ENCODE measurements around the gene AFMID.

AFMID gene

DNA sequence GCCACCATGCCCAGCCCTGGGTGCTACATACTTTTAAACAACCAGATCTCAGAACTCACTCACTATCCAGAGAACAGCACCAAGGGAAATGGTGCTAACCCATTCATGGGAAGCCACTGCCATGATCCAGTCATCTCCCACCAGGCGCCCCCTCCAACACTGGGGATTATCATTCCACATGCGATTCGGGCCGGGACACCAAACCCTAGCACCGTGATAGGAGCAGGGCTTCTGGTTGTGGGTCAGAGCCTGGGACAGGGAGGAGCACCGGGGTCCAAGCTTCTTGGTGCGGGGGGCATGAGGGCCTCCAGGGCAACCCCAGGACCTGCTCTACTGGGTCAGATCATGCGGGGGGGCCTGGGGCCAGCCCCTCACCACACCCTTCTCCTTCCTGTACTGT, 48.7 kb downstream of the AFMID start:
- Histone ChIP-seq H3K27ac (ENCODE audit: low read depth, low read length) (no peak overlapping the region), H3K4me1 (ENCODE audit: control insufficient read depth, insufficient read depth, low read length) (peaks cover 11% of the 10 kb centered on the region)

GRCh38 chr17:78236362-78237127, 49.4 kb downstream of the AFMID start:
- H3K27ac ChIP-seq (ENCODE audit: low read depth, low read length): no peak overlapping the region
- H3K4me3 ChIP-seq (ENCODE audit: low read depth, low read length): no peak overlapping the region
- no peaks in the 10 kb centered on the region for H3K36me3 ChIP-seq (ENCODE audit: control insufficient read depth, insufficient read depth, low read length)
- peaks cover 20% of the 10 kb centered on the region for H3K27me3 ChIP-seq (ENCODE audit: control insufficient read depth, insufficient read depth, low read length)
- no peak overlapping the region for H3K9ac ChIP-seq (ENCODE audit: low read length)
- no peaks in the 10 kb centered on the region for H3K9me3 ChIP-seq (ENCODE audit: control insufficient read depth, insufficient read depth, low read depth, low read length)
- peaks cover 4% of the 10 kb centered on the region for H3K4me1 ChIP-seq (ENCODE audit: control insufficient read depth, insufficient read depth, low read length)

More for the DNA sequence above, 48.7 kb downstream of the AFMID start:
- no peak overlapping the region for H3K9ac ChIP-seq (ENCODE audit: low read length)
- peaks cover 27% of the 10 kb centered on the region for H3K27me3 ChIP-seq (ENCODE audit: control insufficient read depth, insufficient read depth, low read length)
- no peak overlapping the region for H3K4me3 ChIP-seq (ENCODE audit: low read depth, low read length)
- H3K9me3 ChIP-seq (ENCODE audit: control insufficient read depth, insufficient read depth, low read depth, low read length): no peaks in the 10 kb centered on the region
- no peaks in the 10 kb centered on the region for H3K36me3 ChIP-seq (ENCODE audit: control insufficient read depth, insufficient read depth, low read length)

DNA sequence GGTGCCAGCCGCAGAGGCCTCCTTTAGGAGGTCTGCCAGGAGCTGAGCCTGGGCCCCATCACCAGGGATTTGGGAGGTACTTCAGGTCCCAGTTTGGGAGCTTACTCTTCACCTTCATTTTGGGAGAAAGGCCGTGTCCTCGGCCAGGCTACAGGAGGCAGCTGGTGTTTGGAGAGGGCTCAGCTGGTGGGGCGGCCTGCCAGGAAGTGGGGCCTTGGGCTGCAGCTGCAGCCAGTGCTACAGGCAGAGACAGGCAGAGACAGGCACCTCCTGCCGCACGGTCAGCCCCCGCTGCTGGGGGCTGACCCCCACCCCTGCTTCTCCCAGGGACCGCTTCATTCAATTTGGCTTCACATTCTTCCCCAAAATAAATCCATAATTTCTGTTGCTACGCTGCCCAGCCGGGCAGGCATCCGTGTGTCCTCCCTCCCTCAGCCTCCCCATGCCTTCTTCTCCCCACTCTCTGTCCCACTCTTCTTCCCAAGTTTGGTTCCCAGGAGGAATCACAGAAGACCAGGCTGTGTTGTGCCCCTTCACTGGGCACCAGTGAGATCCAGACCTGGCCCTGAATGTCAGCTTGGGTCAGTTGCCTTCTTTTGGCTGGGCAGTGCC, 50.3 kb downstream of the AFMID start:
- H3K27me3 ChIP-seq (ENCODE audit: control insufficient read depth, insufficient read depth, low read length): peaks cover 11% of the 10 kb centered on the region
- H3K27ac ChIP-seq (ENCODE audit: low read depth, low read length): no peak overlapping the region
- no peak overlapping the region for H3K4me3 ChIP-seq (ENCODE audit: low read depth, low read length)
- H3K9ac ChIP-seq (ENCODE audit: low read length): no peak overlapping the region
- no peaks in the 10 kb centered on the region for H3K36me3 ChIP-seq (ENCODE audit: control insufficient read depth, insufficient read depth, low read length)
- peaks cover 4% of the 10 kb centered on the region; the same call in 1 of the 2 replicates for H3K4me1 ChIP-seq (ENCODE audit: control insufficient read depth, insufficient read depth, low read length)
- H3K9me3 ChIP-seq (ENCODE audit: control insufficient read depth, insufficient read depth, low read depth, low read length): no peaks in the 10 kb centered on the region

DNA sequence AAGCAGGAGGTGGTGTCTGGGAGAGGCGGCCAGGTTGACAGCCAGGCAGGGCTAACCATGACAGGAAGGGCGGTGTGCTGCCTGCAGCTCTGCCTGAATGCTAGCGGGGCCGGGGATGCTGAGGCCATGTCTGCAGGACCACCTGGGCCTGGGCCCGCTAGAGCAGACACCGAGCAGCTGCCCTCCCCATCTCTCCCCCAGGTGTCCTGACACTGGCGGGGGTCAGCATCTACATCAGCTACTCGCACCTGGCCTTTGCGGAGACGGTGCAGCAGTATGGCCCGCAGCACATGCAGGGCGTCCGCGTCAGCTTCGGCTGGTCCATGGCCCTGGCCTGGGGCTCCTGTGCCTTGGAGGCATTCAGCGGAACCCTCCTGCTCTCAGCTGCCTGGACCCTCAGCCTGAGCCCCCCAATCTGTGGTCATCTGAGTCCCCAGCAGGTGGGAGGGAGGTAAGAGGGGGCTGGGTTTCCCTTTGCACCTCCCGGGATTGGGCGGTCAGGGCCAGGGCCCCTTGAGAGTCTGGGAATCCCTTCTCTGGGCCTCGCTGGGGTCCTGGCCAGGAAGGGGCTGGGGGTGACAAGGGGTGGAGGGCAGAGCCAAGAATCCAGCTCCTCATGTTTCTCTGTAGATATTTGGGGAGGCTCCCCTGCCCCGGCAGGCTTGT, 51.8 kb downstream of the AFMID start:
- no peaks in the 10 kb centered on the region for H3K36me3 ChIP-seq (ENCODE audit: control insufficient read depth, insufficient read depth, low read length)
- no peaks in the 10 kb centered on the region for H3K9me3 ChIP-seq (ENCODE audit: control insufficient read depth, insufficient read depth, low read depth, low read length)
- H3K4me1 ChIP-seq (ENCODE audit: control insufficient read depth, insufficient read depth, low read length): peaks cover 4% of the 10 kb centered on the region; the same call in 1 of the 2 replicates
- peaks cover 1% of the 10 kb centered on the region; the same call in 1 of the 2 replicates for H3K27me3 ChIP-seq (ENCODE audit: control insufficient read depth, insufficient read depth, low read length)
- no peak overlapping the region for H3K4me3 ChIP-seq (ENCODE audit: low read depth, low read length)
- no peak overlapping the region for H3K9ac ChIP-seq (ENCODE audit: low read length)
- H3K27ac ChIP-seq (ENCODE audit: low read depth, low read length): no peak overlapping the region

DNA sequence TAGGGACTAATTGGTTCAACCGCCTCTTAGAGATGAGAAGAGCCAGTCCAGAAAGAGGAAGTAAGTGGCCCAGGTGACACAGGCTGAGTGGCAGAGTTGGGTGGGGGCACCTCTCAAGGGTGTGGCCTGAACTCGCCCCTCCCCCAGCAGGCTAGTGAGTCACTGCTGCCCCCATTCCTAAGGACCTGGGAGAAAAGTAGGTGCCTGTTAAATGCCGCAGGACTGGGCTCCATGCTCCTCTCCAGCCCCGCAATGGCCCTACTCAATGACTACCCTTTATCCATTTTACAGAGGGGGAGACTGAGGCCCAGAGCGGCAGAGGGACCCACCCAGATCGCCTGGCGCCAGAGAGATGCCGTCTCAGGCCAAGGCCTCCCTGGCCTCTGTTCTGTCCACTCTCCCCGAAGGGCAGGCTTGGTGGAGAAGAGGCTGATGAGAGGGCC, 52.3 kb downstream of the AFMID start:
- Histone ChIP-seq H3K4me1 (ENCODE audit: control insufficient read depth, insufficient read depth, low read length) (peaks cover 4% of the 10 kb centered on the region; the same call in 1 of the 2 replicates), H3K27me3 (ENCODE audit: control insufficient read depth, insufficient read depth, low read length) (no peaks in the 10 kb centered on the region), H3K9ac (ENCODE audit: low read length) (no peak overlapping the region), H3K27ac (ENCODE audit: low read depth, low read length) (no peak overlapping the region), H3K36me3 (ENCODE audit: control insufficient read depth, insufficient read depth, low read length) (no peaks in the 10 kb centered on the region), H3K9me3 (ENCODE audit: control insufficient read depth, insufficient read depth, low read depth, low read length) (no peaks in the 10 kb centered on the region), H3K4me3 (ENCODE audit: low read depth, low read length) (no peak overlapping the region)

DNA sequence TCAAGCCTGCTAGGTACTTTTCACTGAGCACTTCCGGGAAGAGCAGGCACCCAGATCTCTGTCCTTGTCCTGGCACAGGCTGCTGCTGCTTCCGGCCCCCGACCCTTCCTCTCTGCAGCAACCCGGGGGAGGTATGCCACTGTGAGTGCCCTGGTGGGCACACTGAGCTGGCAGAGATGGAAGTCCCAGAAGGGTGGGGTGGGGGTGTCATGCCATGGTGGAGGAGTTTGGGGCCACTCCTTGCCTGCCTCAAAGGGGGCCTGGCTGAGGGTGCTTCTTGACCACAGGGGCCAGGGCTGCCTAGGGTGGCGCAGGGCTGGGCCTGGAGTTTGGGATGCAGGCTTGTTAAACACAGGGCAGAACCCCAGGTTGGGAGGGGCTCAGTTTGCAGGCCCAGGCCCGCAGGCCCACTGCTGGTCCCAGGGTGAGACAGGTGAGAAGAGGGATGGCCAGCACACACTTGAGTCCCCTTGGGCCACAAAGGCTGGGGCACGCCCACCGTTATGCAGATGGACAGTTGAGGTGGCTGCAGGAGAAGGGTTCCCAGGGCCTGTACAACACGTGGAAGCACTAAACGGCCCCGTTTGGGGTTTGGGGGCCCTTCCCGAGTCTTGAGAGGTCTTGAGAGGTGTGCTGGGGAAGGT, 53.0 kb downstream of the AFMID start:
- Histone ChIP-seq H3K27ac (ENCODE audit: low read depth, low read length) (no peak overlapping the region), H3K36me3 (ENCODE audit: control insufficient read depth, insufficient read depth, low read length) (no peaks in the 10 kb centered on the region), H3K4me3 (ENCODE audit: low read depth, low read length) (no peak overlapping the region), H3K4me1 (ENCODE audit: control insufficient read depth, insufficient read depth, low read length) (peaks cover 4% of the 10 kb centered on the region; the same call in 1 of the 2 replicates), H3K27me3 (ENCODE audit: control insufficient read depth, insufficient read depth, low read length) (no peaks in the 10 kb centered on the region), H3K9ac (ENCODE audit: low read length) (no peak overlapping the region), H3K9me3 (ENCODE audit: control insufficient read depth, insufficient read depth, low read depth, low read length) (no peaks in the 10 kb centered on the region)

GRCh38 chr17:78240839-78241238, 53.7 kb downstream of the AFMID start:
- H3K9ac ChIP-seq (ENCODE audit: low read length): no peak overlapping the region
- H3K4me1 ChIP-seq (ENCODE audit: control insufficient read depth, insufficient read depth, low read length): peaks cover 4% of the 10 kb centered on the region; the same call in 1 of the 2 replicates
- no peaks in the 10 kb centered on the region for H3K27me3 ChIP-seq (ENCODE audit: control insufficient read depth, insufficient read depth, low read length)
- H3K4me3 ChIP-seq (ENCODE audit: low read depth, low read length): no peak overlapping the region
- H3K9me3 ChIP-seq (ENCODE audit: control insufficient read depth, insufficient read depth, low read depth, low read length): no peaks in the 10 kb centered on the region
- H3K36me3 ChIP-seq (ENCODE audit: control insufficient read depth, insufficient read depth, low read length): no peaks in the 10 kb centered on the region
- H3K27ac ChIP-seq (ENCODE audit: low read depth, low read length): no peak overlapping the region

DNA sequence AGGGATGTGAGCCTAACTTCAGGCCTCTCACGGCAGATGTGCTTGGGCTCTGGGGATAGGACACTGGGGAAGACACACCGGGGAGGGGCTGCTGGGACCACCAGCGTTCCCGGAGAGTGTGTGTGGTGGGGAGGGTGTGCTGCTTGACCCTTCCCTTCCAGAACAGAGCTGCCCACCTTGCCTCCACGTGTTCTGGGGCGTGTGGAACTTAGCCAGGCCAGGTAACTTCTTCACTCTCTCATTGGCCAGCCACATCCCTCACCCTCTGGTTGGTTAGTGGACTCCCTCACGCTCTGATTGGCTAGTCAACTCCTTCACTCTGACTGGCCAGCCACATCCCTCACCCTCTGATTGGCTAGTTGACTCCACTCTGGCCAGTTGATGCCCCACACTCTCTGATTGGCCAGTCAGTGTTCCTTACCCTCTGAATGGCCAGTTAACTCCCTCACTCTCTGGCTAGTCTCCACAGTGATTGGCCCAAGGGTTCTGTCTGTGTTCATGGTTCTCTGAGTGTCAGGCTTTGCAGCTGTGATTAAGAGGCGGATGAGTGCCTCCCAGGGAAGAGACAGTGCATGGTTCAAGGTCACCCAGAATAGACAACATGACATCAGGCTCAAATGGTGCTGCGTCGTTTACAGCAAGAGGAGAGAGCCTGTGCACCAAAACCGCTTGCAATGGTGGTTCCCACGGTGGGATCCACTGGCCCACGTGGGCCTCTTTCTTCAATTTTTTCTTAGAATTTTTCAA, 54.3 kb downstream of the AFMID start:
- no peak overlapping the region for H3K9ac ChIP-seq (ENCODE audit: low read length)
- no peaks in the 10 kb centered on the region for H3K36me3 ChIP-seq (ENCODE audit: control insufficient read depth, insufficient read depth, low read length)
- no peaks in the 10 kb centered on the region for H3K27me3 ChIP-seq (ENCODE audit: control insufficient read depth, insufficient read depth, low read length)
- no peak overlapping the region for H3K4me3 ChIP-seq (ENCODE audit: low read depth, low read length)
- H3K4me1 ChIP-seq (ENCODE audit: control insufficient read depth, insufficient read depth, low read length): peaks cover 4% of the 10 kb centered on the region; the same call in 1 of the 2 replicates
- no peak overlapping the region for H3K27ac ChIP-seq (ENCODE audit: low read depth, low read length)
- no peaks in the 10 kb centered on the region for H3K9me3 ChIP-seq (ENCODE audit: control insufficient read depth, insufficient read depth, low read depth, low read length)

GRCh38 chr17:78242024-78242742, 55.0 kb downstream of the AFMID start:
- Histone ChIP-seq H3K9ac (ENCODE audit: low read length) (no peak overlapping the region), H3K4me1 (ENCODE audit: control insufficient read depth, insufficient read depth, low read length) (peaks cover 4% of the 10 kb centered on the region; the same call in 1 of the 2 replicates), H3K4me3 (ENCODE audit: low read depth, low read length) (no peak overlapping the region), H3K9me3 (ENCODE audit: control insufficient read depth, insufficient read depth, low read depth, low read length) (no peaks in the 10 kb centered on the region), H3K27me3 (ENCODE audit: control insufficient read depth, insufficient read depth, low read length) (no peaks in the 10 kb centered on the region), H3K27ac (ENCODE audit: low read depth, low read length) (no peak overlapping the region), H3K36me3 (ENCODE audit: control insufficient read depth, insufficient read depth, low read length) (no peaks in the 10 kb centered on the region)

- Histone ChIP-seq H3K9ac (ENCODE audit: low read length) (no peak overlapping the region), H3K27ac (ENCODE audit: low read depth, low read length) (no peak overlapping the region), H3K36me3 (ENCODE audit: control insufficient read depth, insufficient read depth, low read length) (no peaks in the 10 kb centered on the region), H3K4me1 (ENCODE audit: control insufficient read depth, insufficient read depth, low read length) (peaks cover 21% of the 10 kb centered on the region), H3K27me3 (ENCODE audit: control insufficient read depth, insufficient read depth, low read length) (no peaks in the 10 kb centered on the region), H3K9me3 (ENCODE audit: control insufficient read depth, insufficient read depth, low read depth, low read length) (no peaks in the 10 kb centered on the region), H3K4me3 (ENCODE audit: low read depth, low read length) (no peak overlapping the region)
Observed at GRCh38 chr17:78247304-78247703, 60.1 kb downstream of the AFMID start.
